SKM-1 (cell line): Measurements from ENCODE around the gene BAG3.
"Not testable (repeated sequence)": the region's sequence is repeated elsewhere in the genome, so short reads cannot be mapped to it uniquely, and the experiment has no call there.

Source experiments
- DNase-seq: peaks from one replicate; lab custom pipeline; 2025; ENCODE audit not compliant: unreplicated experiment; lab: John Stamatoyannopoulos, UW

Gene BAG3

DNA sequence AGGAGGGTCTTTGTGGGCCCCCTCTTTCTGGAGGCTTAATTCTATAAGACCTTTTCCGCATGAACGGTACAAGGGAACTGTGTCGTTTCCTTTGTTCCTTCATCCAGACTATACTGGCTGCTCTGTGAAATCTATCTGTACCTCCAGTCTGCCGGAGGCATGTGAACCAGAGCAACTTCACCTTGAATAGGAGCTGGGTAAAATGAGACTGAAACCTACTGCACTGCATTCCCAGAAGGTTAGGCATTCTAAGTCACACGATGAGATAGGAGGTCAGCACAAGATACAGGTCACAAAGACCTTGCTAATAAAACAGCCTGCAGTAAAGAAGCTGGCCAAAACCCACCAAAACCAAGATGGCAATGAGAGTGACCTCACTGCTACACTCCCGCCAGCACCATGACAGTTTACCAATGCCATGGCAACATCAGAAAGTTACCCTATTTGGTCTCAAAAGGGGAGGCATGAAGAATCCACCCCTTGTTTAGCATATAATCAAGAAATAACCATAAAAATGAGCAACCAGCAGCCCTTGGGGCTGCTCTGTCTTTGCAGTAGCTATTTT is 37.9 kb downstream of the BAG3 start:
- no peak for DNase-seq

DNA sequence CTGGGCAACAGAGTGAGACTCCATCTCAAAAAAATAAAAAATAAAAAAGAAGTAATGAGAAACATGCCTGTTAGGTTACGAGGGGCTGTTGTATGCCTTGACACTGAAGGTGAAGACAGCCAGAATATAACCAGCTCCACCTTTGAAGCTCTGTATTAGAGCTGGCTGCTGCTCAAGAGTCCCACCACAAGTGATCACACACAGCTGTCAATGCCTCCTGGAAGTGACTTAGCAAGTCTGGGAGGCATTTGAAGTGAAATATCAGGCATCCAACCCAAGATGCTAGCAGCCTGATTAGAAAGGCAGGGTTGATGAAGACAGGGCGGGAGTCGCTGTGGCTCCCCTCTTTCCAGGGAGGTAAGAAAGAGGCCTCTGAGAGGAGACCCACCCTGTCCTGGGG is 40.5 kb downstream of the BAG3 start:
- no peak for DNase-seq

DNA sequence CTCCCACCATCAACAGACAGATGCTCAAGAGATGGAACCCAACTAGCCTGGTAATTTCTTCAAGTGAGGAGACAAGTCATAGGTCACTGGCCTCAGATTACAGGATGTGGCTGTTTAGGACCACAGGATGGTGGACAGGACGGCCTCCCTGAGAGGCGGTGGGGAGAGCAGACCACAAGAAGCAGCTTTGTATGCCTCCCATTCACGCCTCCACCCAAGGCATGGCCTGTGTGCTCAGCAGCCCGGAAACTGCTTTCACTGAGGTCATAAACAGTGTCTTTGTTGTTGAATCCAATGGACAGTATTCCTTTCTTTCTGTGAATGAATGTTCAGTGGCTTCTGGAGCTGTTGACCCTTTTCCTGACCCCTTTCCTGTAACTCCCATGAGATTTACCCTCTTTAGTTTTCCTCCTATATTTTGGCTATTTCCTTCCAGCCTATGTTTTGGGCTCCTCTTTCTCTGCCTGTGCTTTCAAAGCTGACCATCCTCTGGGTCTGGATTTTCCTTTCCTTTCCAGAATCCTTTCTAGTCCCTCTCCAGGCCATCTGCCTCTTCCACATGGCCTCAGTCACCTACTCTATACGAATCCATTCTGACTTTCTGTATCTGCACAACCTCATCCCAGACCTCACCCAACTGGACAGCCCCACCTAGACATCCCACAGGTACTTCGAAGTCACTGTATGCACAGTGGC is 42.2 kb downstream of the BAG3 start:
- DNase-seq, result no peak

DNA sequence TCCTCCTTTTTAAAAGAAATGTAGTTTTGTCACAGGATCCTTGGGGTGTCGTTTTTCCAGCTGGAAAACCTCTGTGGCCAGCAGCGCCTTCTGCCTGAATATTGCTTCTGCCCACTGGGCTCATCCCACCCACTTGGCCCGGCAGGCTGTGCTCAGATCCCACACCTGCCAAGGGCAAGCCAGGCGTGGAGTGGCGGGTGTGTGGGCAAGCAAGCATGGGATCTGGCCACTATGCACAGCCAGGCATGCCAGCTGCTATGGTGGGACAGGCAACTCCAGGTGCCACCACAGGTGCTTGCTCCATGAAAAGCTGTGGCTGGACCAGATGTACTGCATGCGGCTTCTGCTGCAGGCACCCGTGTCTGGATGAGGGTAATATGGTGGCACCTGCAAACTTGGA is 43.4 kb downstream of the BAG3 start:
- no peak for DNase-seq

DNA sequence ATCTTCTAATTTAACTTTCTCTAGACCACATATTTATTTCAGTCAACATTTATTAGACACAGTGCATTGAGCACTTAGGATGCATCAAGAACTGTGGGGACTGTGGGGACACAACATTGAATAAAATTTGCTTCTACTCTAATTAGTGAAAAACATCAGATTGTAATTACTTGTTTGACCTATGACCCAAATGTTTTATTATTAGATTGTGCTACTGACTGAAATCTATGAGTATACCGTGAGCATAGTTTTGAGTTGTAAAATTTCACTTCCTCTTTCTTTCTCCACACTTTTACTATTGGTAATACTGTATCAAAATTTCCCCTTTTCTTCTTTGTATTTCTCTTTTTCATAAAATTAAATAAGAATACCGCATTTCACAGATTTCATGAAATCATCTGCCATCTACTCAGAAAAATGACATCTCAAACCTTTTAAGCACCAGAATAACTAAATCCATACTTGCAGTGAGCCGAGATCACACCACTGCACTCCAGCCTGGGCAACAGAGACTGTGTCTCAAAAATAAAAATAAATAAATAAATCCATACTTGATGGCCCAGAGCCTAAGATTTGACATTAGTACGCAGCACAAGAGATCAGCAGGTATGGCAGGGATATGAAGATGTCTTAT is 49.3 kb downstream of the BAG3 start:
- DNase-seq, result peak; percentile 47

DNA sequence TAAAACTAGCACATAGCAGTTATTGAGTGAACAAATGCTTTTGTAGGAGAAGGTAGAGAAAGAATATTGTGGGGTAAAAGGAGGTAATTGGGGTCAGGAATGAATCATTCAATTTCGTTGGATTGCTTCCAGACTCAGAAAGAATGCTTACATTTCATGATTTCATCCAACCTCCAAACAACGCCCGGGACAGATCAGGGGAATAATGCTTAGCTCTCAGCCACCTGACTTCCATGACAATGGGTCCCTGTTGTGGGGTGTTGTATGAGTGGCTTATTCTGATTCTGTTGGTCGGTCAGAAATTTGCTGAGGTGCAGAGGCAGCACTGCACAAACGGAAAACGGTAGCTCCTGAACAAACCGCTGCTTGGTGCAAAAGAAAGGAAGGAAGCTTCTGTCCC is 50.7 kb downstream of the BAG3 start:
- DNase-seq, result no peak

DNA sequence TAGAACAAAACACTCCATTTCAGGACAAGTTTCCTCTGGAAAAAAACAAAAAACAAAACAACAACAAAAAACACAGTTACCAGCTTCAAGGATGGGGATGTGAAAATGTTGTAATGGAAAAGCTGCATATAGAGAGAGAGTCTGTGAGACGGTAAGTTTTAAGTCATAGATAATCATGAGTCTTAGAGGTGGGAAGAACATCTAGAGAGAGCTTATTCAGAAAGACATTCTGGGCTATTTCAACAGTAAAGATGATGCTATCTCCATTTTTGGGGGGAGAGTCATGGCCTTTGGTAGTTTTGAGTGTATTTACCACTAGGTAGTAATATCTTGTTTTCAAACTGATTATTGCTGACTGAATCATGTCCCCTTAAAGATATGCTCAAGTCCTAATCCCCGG is 51.4 kb downstream of the BAG3 start:
- DNase-seq, result no peak

DNA sequence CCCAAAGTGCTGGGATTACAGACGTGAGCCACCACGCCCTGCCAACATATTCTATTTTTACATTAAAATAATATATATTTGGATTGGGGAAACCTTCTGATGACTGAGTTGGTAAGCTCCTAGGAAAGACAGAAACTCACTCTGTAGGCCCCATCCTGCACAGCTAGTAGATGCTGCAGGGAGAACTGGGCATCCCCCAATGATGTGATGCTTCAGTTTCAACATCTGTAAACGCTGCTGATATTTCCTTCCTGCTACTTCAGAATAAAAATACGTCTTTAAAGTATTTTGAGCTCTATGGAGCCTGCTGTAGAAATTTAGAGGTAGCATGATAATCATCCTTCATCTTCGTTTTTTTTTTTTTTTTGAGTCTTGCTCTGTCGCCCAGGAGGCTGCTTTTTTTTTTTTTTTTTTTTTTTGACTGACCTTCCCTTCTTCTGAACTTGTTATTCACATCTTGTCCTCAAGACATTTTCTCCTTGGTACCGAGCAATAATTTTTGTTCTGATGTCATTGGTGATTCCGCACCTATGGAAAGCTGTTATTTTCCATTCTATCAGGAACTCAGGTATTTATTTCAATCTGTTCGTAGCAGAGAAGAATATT is 52.8 kb downstream of the BAG3 start:
- DNase-seq, result no peak

DNA sequence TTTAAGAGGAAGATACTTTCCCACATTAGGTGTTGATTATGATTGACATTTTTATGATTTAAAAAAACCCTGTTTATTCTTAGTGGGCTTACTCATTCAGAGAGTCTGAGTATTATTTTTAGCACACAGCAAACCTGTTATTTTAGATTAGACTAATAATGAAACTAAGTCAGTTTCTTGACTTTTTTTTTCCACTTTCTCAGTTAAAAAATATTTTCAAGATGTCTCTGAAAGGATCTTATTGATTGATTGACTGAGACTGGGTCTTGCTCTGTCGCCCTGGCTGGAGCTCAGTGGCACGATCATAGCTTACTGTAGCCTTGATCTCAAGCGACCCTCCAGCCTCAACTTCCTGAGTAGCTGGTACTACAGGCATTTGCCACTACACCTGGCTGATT is 54.3 kb downstream of the BAG3 start:
- DNase-seq, result no peak

DNA sequence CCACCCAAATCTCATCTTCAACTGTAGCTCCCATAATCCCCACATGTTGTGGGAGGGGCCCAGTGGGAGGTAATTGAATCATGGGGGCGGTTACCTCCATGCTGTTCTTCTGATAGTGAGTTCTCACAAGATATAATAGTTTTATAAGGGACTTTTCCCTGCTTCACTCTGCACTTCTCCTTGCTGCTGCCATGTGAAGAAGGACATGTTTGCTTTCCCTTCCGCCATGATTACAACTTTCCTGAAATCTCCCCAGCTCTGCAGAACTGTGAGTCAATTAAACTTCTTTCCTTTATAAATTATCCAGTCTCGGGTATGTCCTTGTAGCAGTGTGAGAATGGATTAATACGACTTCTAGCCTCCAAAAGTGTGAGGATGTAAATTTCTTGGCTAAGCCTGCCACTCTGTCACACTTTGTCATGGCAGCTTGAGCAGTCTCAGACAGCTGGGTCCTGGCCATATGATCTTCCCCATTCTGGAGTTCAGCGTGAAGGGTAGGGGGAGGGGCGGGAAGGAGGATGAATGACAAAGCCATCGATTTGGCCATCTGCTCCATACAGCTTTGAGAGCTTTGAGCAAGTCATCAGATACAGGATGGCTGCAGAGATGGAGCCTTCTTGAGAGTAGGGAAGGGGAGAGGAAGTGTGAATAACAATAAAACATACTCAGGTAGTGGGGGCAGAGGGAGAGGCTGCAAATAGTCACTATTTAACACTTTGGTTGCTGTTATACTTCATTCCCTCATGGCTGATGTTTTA is 55.5 kb downstream of the BAG3 start:
- no peak for DNase-seq

DNA sequence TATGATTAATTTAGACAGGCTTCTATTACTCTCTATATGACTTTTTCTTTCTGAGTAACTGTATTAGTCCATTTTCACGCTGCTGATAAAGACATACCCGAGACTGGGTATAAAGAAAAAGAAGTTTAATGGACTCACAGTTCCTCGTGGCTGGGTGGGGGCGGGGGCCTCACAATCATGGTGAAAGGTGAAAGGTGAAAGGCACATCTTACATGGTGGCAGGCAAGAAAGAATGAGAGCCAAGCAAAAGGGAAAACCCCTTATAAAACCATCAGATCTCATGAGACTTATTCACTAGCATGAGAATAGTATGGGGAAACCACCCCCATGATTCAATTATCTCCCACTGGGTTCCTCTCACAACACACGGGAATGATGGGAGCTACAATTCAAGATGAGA is 56.2 kb downstream of the BAG3 start:
- not testable (repeated sequence) for DNase-seq

DNA sequence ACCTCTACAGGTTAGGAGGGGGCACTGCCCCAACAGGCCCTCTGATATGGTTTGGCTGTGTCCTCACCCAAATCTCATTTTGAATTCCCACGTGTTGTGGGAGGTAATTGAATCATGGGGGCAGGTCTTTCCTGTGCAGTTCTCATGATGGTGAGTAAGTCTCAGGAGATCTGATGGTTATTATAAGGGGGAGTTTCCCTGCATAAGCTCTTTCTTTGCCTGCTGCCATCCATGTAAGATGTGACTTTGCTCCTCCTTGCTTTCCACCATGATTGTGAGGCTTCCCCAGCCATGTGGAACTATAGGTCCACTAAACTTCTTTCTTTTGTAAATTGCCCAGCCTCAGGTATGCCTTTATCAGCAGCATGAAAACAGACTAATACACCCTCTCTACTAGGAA is 59.8 kb downstream of the BAG3 start:
- DNase-seq, result not testable (repeated sequence)

DNA sequence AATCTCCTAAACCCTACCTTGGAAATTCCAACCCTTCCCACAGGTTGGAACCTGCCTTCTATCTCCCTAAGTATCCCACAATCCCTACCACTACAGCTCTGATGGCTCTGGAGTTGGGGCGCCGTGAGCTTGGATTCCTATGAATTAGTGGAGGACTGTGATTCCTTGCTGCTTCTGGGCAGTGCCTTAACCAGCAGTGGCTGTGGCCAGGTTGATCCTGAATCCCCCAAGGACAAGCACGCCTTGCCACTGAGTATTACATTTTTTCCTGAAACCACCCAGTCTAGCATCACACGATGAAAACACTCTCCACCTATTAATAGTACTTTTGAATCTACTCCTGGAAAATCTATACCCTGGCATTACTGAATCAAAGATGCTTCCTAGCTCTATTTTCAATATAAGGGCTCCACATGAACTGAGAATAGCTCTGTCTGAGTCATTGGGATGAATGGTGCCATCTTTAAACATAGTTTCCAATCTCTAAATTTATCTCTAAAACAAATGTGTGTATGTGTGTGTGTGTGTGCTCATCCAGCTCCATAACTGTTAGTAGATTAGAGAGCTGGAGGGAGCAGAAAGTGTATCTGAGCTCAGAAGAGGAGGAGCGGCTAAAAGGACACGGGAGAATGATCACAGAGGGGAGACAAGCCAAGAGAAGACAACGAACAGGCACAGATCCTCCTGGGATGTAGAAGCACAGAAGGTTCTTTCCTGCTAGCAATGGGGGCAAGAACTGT is 62.7 kb downstream of the BAG3 start:
- no peak for DNase-seq

DNA sequence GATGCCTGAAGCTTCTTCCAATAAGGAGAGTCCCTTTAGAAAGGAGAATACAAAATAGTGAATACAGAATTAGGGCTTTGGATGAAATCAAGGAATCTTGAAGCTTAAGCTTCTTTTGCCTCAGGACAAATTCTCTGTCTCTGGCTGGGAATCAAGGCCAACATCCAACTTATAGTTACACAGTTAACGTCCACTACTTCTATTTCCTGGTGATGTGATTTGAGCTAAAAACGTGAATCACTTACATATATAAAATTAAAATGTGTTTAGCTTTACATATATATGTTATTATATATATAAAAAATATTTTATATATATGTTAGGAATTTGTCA is 63.3 kb downstream of the BAG3 start:
- no peak for DNase-seq

DNA sequence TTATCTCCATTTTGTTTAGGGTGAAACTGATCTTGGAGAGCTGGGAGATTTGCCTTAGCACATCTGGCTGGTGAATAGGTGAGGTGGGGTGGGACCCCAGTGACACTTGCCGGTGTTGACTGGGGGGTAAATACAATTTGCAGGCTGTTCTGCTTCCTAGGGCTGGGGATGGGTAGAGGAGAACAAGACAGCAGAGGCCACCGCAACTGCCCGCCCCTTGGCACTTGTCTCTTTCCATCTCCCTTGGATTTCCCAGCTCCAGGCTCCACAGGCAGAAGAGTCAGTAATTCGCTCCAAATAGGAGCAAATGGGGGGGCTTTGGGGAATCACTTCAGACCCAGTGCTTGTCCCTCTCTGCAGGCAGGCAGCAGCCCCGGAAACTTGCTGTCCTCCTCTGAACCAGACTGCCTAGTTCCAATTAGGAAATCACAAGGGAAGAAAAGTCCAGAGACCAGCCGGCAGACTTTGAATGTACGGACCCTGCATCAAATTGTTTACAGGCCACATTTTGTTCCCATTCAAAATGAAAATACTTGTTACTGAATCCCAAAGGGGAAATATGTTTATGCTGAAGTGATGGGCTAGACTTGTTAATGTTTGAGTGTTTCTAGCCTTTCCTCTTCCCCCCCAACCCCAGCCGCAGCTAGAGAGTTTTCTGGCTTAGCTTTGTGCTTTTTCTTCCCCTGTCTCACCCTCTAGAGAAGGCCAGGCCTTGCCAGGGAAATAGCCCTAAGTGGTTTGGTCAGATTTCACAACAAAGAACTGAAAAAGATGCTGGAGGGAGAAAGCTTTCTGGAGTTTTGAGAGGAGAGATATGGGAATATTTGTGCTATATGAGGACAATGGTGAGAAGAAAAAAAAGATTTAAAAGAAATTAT is 64.7 kb downstream of the BAG3 start:
- no peak for DNase-seq

DNA sequence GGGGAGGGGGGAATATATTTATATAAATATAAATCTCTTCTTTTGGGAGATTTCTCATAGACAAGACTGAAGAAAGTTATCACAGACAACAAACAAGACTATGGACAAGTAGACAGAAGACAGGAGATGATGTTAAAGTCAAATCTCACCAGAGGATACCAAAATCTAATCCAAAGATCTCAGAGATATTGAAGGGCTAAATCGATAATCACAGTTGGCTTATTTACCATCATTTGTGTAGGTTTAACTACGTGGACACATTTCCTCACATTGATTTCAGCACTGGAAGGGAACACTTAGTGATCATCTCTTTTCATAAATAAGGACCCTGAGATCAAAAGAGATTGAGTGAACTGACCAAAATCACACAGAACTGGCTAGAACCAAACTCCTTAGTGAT is 72.0 kb downstream of the BAG3 start:
- DNase-seq, result no peak

DNA sequence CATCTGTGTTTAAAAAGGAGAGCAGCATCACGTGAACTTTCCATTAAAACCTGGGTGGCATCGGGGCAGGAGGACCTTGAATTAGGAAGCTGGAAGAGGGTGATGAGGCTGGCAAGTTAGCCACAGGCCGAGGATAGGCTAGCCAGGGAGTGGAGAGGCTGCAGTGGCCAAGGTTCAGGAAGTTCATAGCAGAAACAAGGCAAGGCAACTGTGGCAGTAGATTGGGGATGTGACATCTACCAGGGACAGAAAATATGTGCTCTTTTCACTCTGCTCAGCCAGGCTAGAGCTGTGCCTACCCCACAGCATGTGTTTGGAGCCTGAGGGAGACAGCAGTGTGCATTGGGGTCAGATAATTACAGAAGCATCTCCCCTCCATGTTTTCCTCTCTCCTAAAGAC is 72.4 kb downstream of the BAG3 start:
- no peak for DNase-seq

DNA sequence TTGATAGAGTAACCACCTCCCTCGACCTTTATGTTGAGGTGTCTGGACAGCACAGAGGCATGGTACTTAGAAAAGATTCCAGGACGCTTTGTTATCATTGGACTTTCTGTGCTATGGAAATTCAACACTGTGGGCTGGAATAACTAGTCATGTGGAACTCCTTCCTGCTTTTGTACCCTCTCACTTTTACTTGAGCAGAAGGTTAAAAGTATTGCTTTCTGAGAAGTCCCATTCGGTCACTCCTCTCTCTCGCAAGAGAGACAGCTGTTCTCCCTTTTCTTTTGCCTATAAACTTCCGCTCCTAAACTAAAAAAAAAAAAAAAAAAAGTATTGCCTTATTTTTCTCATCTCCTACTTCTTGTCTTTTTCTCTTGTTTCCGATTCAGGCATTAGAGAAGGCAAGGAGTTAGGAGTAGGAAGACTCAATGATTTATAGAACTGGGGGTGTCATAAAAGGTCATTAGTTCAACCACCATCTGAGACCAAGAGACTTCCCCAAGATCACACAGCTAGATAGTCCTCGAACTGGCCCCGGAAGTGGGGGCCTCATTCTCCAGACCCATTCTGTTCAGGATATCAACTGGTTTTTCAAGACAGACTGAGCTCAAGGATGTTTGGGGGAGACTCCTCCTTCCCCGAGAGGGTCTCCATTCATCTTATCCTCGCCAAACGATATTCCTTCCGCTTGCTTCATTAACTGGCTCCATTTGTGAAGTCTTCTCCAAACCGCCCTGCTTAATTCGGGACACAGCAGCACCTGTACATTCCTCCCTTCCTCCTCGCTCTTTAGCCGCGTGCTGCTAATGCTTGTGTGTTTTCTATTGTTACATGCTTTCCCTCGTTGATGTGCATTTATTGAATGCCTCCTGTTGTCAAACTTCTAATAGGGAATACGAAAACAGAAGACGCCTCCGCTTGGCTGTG is 73.7 kb downstream of the BAG3 start:
- DNase-seq, result peak; percentile 71

DNA sequence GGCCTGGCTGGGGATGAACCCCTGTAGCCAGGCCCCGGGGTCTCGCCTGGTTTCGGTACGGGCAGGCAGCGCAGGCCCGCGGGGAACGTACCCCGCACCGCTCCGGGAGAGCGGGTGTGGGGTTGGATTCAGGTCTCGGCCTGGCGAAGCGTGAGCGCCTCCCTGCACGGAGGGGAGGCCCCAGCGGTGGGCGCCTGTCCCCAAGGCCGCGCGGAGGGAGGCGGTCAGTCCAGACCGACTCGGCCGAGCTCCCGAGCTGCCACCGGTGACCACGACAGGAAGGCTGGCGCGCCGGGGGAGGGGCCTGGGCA is 74.3 kb downstream of the BAG3 start:
- DNase-seq, result no peak
